Activated CD4-positive, CD25-positive, alpha-beta regulatory T cell (primary cell): ENCODE measurements around the gene HIRA.
"Not testable (repeated sequence)": the region's sequence is repeated elsewhere in the genome, so short reads cannot be mapped to it uniquely, and the experiment has no call there.

Experiments
- DNase-seq, 4 experiments: peaks; one replicate each; lab custom pipeline; 2025; lab: John Stamatoyannopoulos, UW

The HIRA gene

GRCh38 chr22:19443544-19444211, 12.1 kb upstream of the HIRA start:
- DNase-seq = no peak

- no peak for DNase-seq
Measured at GRCh38 chr22:19442166-19442565, 10.6 kb upstream of the HIRA start.

DNA sequence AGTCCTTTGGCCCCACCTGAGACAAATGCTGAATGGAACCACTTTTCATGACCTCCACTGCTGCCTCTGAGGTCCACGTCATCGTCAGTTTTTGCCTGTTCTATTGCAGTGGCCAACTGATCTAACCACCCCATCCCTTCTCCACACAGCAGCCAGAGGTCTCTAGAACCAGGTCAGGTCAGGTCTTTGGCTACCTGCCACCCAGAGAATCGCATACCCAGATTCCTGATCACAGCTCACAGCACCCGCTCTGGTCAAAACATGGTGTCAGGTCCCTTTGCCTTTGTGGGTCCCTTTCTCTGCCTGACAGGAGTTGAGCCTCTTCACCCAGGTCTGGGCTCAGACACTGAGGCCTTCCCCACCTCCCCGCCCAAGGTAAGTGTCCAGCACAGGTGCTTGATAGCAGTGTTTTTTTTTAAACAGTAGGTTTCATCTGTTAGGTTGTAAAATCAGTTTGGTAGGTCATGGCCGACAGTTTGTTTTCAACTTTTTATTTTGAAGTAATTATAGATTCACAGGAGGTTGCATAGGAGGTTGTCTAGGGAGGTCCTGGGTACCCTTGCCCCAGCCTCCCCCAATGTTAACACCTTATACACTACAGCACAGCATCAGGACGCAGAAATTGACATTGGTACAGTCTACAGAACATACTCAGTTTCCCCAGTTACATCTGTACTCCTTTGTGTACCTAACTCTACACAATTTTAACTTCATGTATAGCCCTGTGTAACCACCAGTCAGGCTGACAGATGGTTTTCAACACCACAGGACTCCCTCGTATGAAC, 9.1 kb upstream of the HIRA start:
- no peak for DNase-seq

DNA sequence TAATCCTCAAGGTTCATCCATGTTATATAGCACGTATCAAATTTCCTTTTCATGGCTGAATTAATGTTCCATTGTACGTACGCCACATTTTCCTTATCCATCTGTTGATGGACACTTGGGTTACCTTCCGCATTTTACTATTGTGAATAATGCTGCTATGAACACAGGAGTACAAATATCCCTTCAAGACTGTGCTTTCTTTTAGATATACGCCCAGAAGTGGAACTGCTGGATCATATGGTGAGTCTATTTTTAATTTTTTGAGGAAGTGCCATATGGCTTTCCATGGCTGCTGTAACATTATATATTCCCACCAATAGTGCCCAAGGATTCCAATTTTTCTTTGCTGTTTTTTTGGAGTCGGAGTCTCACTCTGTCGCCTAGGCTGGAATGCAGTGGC, 6.8 kb upstream of the HIRA start:
- no peak for DNase-seq

- not testable (repeated sequence) for DNase-seq
Measured at GRCh38 chr22:19436444-19437161, 5.1 kb upstream of the HIRA start.

DNA sequence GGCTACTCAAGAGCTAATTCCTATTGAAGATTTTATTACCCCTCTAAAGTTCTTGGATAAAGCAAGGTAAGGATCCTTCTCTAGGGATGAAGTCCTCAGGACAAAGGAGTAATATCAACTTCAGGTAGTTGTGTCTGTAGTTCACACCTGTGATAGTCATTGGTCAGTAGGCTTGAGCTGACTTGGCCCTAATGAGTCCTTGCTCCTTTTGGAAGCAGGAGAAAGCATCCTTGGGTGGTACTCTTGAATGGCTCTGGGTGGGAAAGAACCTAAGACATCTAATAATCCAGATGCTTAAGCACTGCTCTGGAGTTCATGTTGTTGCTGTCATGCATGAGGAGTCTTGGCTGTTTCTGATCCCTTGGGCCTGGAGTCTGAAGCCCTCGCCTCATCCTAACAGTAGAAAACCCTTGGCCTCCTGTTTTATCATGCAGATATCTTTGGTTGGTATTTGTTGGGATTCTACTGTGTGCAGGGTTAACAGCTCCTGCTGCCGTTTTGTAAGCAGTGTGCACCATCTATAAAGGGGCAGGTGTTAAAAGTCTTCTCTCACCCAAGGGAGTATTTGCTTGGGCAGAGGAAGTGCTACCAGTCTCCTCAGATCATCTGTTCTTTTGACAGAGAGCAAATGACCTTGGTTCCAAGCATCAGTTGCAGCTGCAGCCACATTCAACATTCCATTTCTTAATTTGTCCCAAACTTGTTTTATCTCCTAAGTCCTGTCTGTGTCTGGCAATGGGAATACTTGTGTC, 3.5 kb upstream of the HIRA start:
- DNase-seq = no peak

- DNase-seq = no peak
Measured at GRCh38 chr22:19434401-19434800, 2.9 kb upstream of the HIRA start.

DNA sequence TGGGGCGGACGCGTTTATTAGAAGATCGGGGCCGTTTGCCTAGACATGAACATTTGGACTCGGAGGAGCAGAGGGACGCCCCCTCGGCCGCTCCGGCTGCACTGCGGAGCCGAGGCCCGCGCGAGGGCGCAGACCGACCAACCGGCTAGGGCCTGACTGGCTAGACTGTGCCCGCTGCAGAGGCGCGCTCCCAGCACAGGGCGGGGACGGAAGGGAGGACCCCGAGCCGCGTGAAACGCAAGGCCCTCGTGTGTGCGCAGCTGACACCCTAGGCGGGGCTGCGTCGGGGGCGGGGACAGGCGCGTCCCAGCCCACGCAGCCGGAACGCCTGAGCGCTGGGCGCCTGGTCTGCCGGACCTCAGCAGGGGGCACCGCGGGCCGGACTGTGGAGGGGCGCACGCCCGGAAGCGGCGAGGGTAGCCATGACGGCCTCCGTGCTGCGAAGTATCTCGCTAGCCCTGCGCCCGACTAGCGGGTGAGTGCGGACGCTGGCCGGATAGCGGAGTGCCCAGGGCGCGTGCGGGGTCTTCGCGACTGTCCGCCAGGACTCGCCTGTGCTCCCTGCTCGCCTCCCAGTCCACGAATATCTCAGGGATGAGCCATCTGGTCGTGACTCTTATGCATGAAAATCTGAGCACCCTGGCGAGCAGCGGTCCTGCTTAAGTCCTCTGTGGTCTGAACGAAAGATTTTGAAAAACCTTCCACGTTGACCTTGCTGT, 759 bp upstream of the HIRA start, which contains the start of gene MRPL40:
TSS of gene MRPL40 (plus strand) at position 413 of the 719 bp plus-strand sequence. CDS start at position 423, 10 bp downstream.
- peak; percentile 75 to 83 (median 81) for DNase-seq

- DNase-seq = no peak
Measured at GRCh38 chr22:19430890-19431541, 517 bp downstream of the HIRA start.

DNA sequence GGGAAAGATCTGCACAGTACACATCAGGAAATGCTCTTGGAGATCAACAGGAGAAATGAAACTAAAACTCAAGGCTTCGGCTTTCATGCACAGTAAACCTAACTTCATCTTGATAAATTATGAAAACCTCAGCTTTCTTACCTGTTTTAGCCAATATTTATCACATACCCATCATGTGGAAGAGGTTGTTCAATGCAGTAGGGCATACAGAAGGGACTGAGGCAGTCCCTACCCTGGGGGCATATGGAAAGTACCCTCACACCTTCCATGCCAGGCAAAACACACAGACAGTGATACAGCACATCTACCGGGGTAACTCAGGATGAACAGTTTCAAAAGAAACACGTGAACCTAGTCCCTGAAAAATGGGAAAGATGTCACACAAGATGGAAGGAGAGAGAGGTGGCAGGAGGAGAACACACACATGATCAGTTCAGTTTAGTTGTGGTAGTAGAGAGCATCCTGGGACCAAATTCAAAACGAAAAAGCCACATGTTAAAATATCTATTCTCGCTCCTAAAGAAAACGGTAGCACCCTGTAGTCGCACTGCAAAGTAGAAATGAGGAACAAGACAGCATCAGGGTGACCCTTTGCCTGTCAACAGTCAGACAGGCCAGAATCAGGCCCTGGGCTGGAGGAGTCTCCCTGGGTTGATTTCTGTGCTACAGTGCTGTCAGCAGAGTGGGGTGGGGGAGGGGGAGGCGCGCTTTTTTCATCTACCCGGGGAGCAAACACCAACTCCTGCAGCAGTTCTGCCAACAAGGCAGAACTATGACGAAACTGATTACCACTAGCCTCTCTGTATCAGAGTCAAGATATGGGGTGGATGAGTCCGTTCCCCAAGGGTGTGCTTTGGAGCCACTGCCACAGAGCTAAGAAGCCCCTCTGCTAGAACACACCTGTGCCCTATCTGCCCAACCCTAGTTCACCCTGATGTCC, 1.3 kb downstream of the HIRA start:
- no peak for DNase-seq

GRCh38 chr22:19424186-19424500, 7.4 kb downstream of the HIRA start:
- DNase-seq = no peak

GRCh38 chr22:19422440-19423301, 8.9 kb downstream of the HIRA start:
- DNase-seq = no peak

DNA sequence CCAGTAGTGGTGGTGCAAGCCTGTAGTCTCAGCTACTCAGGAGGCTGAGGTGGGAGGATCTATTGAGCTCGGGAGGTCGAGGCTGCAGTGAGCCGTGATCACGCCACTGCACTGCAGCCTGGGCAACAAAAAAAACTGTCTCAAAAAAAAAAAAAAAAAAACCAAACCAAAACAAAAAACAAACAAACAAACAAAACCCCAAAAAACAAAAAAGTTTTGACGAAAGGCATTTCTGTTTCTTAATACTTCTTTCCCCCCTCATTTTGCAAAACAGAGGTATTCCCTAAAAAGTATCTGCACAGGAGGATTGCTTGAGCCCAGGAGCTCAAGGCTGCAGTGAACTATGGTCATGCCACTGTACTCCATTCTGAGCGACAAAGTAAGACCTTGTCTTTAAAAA, 11.2 kb downstream of the HIRA start:
- no peak for DNase-seq

DNA sequence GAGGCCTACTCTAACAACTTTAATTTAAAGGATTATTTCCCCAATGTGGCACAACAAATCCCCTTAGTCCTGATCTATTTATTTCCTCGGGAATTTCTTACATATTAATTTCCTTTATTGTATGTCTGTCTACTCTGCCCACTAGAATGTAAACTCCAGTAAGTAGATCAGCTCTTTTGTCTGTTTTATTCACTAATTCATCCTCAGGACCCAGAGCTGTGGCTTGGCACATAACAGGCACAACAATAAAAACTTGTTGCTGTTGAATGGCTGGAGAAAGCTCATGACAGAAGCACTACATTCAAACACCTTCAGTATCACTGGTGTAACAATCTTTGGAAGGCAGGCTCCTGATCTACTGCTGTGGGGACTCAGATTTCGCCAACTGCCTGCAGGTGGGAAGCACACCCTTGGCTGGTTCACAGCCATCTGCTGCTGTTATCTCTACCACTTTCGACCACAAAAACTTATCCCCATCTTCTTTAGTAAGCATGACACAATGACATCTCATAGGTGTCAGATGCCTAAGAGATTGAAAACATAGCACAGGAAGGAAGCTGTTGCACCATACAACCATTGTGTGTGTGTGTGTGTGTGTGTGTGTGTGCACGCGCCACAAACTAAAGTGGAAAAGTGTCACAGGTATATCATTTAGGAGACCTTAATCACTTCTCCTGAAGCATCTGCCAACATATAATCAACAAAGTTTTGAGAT, 11.9 kb downstream of the HIRA start:
- DNase-seq = no peak

GRCh38 chr22:19419086-19419463, 12.5 kb downstream of the HIRA start:
- DNase-seq = no peak

- DNase-seq = no peak
Measured at GRCh38 chr22:19412923-19413322, 18.6 kb downstream of the HIRA start.

- DNase-seq = no peak
Measured at GRCh38 chr22:19412478-19412877, 19.1 kb downstream of the HIRA start.

- no peak for DNase-seq
Measured at GRCh38 chr22:19411690-19412045, 19.9 kb downstream of the HIRA start.
